Gastroesophageal sphincter (tissue), 4 donors: ENCODE results near the gene DTD2. TPM values are rescaled to one million over a fixed set of nuclear protein-coding genes. Genes with fewer than 3 reads are reported as not detected.
"Not testable (repeated sequence)": the region's sequence is repeated elsewhere in the genome, so short reads cannot be mapped to it uniquely, and the experiment has no call there.

Experiments used
- ATAC-seq: fragments of 150-250 bp; one replicate; pipeline ENCODE4 v1.9.1; 2016; ENCODE audit warnings: mild to moderate bottlenecking, moderate library complexity
- H3K27ac ChIP-seq, 4 donors: fragments of 200-600 bp; sonication (generic) in 3 of 4; 1 replicate in 3 of 4; 2 replicates in 1 of 4; pipeline ENCODE4 v1.5.1; 2016 to 2019
- H3K27me3 ChIP-seq: fragments of 200-600 bp; sonication (generic); one replicate; pipeline ENCODE4 v1.5.1; 2019
- H3K36me3 ChIP-seq, 2 donors: fragments of 200-600 bp; sonication (generic); one replicate each; pipeline ENCODE4 v1.5.1; 2019; ENCODE audit warnings: control low read depth in 1 of 2
- H3K4me1 ChIP-seq, 3 donors: fragments of 200-600 bp; sonication (generic); 1 replicate in 2 of 3; 2 replicates in 1 of 3; pipeline ENCODE4 v1.5.1; 2016 to 2019; ENCODE audit warnings: control low read depth in 2 of 3
- H3K4me3 ChIP-seq, 2 donors: fragments of 200-600 bp; sonication (generic); one replicate each; pipeline ENCODE4 v1.5.1; 2019; ENCODE audit warnings: mild to moderate bottlenecking in 1 of 2, moderate library complexity in 1 of 2
- H3K9me3 ChIP-seq, 3 donors: fragments of 200-600 bp; sonication (generic); one replicate each; pipeline ENCODE4 v1.5.1; 2017 to 2019; ENCODE audit warnings: control low read depth in 2 of 3
- CTCF ChIP-seq, 4 experiments: fragments of 200-600 bp in 2 of 4; fragments of 450-650 bp in 2 of 4; sonication (generic) in 1 of 4; IDR thresholded peaks; one replicate each; pipeline ENCODE4 v1.5.1; 2017 to 2019; ENCODE audit warnings: antibody characterized with exemption in 4 of 4, mild to moderate bottlenecking in 2 of 4, moderate library complexity in 2 of 4
- EP300 ChIP-seq: sonication (generic); formaldehyde crosslinking; IDR thresholded peaks from one replicate; pipeline ENCODE4 v1.6.1; 2017; ENCODE audit warnings: antibody characterized with exemption, mild to moderate bottlenecking
- POLR2A ChIP-seq, 2 donors: fragments of 450-650 bp; IDR thresholded peaks; one replicate each; pipeline ENCODE4 v1.6.1; 2017; ENCODE audit warnings: antibody characterized with exemption in 2 of 2, mild to moderate bottlenecking in 2 of 2, moderate library complexity in 1 of 2
- POLR2AphosphoS5 ChIP-seq: sonication (generic); formaldehyde crosslinking; IDR thresholded peaks from one replicate; pipeline ENCODE4 v1.6.1; 2017; ENCODE audit warnings: antibody characterized with exemption
- WGBS, 2 donors: methylation state at CpG; one replicate each; pipeline ENCODE4 v1.1.5; 2018; ENCODE audit warnings: low coverage in 1 of 2; 5-methylcytosine and 5-hydroxymethylcytosine counted together
- total RNA-seq, 4 donors: library from RNA; depleted of rRNA; stranded (reverse); fragments of >200 nt; gene quantifications; one replicate each; pipeline ENCODE4 v1.1.0, GENCODE V29; 2016

The DTD2 gene
- total RNA-seq, 4 donors from 2014 or later = 21.3 to 31.1 (median 28.1) TPM

DNA sequence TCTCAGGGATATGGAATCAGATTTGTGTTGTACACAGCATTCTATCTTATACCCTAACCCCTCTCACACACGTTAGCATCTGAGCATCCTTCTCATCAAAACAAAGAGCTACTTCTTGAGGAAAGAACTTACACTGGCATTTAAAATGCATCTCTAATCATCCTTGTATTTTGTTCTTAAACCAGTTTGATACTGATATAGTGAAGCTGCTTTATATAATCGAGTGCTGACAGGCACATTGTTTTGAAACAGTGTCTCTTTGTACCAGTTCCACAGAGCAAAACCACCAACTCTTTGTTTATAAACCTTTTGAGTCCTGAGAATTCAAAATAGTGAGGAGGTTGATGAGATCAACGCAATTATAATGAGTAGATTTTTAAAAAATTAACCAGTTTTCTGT, 21.7 kb upstream of the DTD2 start:
- 57% methylated on average over 3 of the region's 3 CpGs for WGBS, 2 donors
- H3K4me3 ChIP-seq = no peak overlapping the region
- TF ChIP-seq CTCF (IDR thresholded peaks at IDR 0.05) (no peak), POLR2AphosphoS5 (no peak), POLR2A (IDR thresholded peaks at IDR 0.05) (no peak)
- ATAC-seq = no peak
- no peak overlapping the region for H3K27ac ChIP-seq
- no peaks in the 10 kb centered on the region for H3K4me1 ChIP-seq
- no peaks in the 10 kb centered on the region for H3K36me3 ChIP-seq
- no peaks in the 10 kb centered on the region for H3K27me3 ChIP-seq
- no peaks in the 10 kb centered on the region for H3K9me3 ChIP-seq

- TF ChIP-seq POLR2AphosphoS5 = no peak
- TF ChIP-seq EP300 = no peak
- no peak for TF ChIP-seq POLR2A (IDR thresholded peaks at IDR 0.05)
- no peak for TF ChIP-seq CTCF (IDR thresholded peaks at IDR 0.05)
- Histone ChIP-seq H3K9me3 (no peaks in the 10 kb centered on the region), H3K4me1 (no peaks in the 10 kb centered on the region), H3K4me3 (no peak overlapping the region), H3K27ac (no peak overlapping the region), H3K36me3 (no peaks in the 10 kb centered on the region), H3K27me3 (no peaks in the 10 kb centered on the region)
- ATAC-seq = no peak
- no CpG with 5 or more reads among the region's 6 CpGs for WGBS, 2 donors
Measured at GRCh38 chr14:31477248-31477647, 19.9 kb upstream of the DTD2 start.

DNA sequence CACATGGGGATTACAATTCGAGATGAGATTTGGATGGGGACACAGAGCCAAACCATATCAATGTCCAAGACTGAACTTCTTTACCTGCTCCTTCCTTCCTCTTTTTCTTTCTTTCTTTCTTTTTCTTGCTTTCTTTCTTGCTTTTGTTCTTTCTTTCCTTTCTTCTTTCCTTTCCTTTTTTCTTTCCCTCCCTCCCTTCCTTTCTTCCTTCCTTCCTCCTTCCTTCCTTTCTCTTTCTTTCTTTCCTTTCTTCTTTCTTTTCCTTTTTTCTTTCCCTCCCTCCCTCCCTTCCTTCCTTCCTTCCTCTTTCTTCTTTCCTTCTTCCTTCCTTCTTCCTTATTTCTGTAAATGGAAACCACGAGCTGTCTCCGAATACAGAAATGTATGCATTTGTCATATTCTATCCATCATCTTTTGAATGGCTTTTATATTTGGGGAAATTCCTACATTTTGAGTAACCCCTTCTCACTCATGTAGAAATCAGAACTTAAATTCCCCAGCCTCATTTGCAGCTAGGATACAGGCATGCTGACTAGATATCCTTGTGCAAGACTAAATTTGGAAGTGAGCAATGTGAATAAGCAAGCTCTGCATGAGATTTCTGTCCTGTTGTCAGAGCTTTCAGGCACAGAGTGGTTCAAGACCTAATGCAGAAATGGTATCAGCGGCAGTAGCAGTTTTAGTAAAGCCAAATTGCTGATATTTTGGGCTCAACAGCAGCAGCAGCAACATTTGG, 19.0 kb upstream of the DTD2 start:
- Histone ChIP-seq H3K27me3 (no peaks in the 10 kb centered on the region), H3K4me3 (no peak overlapping the region), H3K27ac (no peak overlapping the region), H3K4me1 (no peaks in the 10 kb centered on the region), H3K9me3 (no peaks in the 10 kb centered on the region), H3K36me3 (no peaks in the 10 kb centered on the region)
- 71 to 82% methylated on average over 4 of the region's 4 CpGs for WGBS, 2 donors
- ATAC-seq = no peak
- no peak for TF ChIP-seq CTCF (IDR thresholded peaks at IDR 0.05)
- no peak for TF ChIP-seq POLR2A (IDR thresholded peaks at IDR 0.05)
- no peak for TF ChIP-seq EP300
- no peak for TF ChIP-seq POLR2AphosphoS5

DNA sequence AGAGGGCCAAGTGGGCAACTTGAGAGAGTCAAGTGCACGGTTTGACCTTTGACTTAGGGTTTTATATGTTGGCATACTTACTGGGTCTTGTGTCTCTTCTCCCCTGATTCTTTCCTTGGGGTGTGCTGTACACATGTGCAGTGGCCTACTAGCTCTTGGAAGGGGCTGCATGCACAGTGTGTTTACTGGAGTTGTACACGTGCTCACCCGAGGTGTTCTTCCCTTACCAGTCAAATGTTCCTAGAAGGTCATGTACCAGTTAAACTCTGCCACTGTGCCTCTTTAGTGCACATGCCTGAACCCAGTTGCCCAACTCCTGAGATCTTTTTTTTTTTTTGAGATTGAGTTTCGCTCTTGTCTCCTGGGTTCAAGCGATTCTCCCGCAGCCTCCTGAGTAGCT, 9.2 kb upstream of the DTD2 start:
- no peak overlapping the region for H3K27ac ChIP-seq
- no peaks in the 10 kb centered on the region for H3K27me3 ChIP-seq
- peaks cover 0 to 5% (median 0%) of the 10 kb centered on the region in 3 donors for H3K4me1 ChIP-seq
- H3K36me3 ChIP-seq = no peaks in the 10 kb centered on the region
- no peaks in the 10 kb centered on the region for H3K9me3 ChIP-seq
- 85 to 88% methylated on average over 3 to 6 of the region's 6 CpGs for WGBS, 2 donors
- H3K4me3 ChIP-seq = no peak overlapping the region
- TF ChIP-seq EP300 (no peak), POLR2AphosphoS5 (no peak), CTCF (IDR thresholded peaks at IDR 0.05) (no peak), POLR2A (IDR thresholded peaks at IDR 0.05) (no peak)
- ATAC-seq = no peak

GRCh38 chr14:31465111-31465510, 7.8 kb upstream of the DTD2 start:
- Histone ChIP-seq H3K27me3 (no peaks in the 10 kb centered on the region), H3K4me3 (no peak overlapping the region), H3K27ac (no peak overlapping the region), H3K36me3 (no peaks in the 10 kb centered on the region), H3K9me3 (no peaks in the 10 kb centered on the region), H3K4me1 (peaks cover 0 to 5% (median 0%) of the 10 kb centered on the region in 3 donors)
- TF ChIP-seq CTCF (IDR thresholded peaks at IDR 0.05) (no peak), POLR2A (IDR thresholded peaks at IDR 0.05) (no peak), POLR2AphosphoS5 (no peak), EP300 (no peak)
- no peak for ATAC-seq

GRCh38 chr14:31462450-31462849, 5.1 kb upstream of the DTD2 start:
- not testable (repeated sequence) for ATAC-seq
- WGBS, 2 donors = 50 to 82% methylated on average over 1 to 2 of the region's 2 CpGs

More at GRCh38 chr14:31462450-31462849, 5.1 kb upstream of the DTD2 start:
- H3K27me3 ChIP-seq, H3K9me3 ChIP-seq, H3K4me3 ChIP-seq, H3K36me3 ChIP-seq, H3K27ac ChIP-seq: not testable (repeated sequence)
- H3K4me1 ChIP-seq = peaks cover 0 to 14% (median 0%) of the 10 kb centered on the region in 3 donors
